ENCODE data around the gene SV2C. TPM values are rescaled to one million over a fixed set of nuclear protein-coding genes. Genes with fewer than 3 reads are reported as not detected.

Gene SV2C
- total and polyA plus RNA-seq, 11 donors: 0.12 to 0.29 (median 0.20) TPM; not detected in 5

DNA sequence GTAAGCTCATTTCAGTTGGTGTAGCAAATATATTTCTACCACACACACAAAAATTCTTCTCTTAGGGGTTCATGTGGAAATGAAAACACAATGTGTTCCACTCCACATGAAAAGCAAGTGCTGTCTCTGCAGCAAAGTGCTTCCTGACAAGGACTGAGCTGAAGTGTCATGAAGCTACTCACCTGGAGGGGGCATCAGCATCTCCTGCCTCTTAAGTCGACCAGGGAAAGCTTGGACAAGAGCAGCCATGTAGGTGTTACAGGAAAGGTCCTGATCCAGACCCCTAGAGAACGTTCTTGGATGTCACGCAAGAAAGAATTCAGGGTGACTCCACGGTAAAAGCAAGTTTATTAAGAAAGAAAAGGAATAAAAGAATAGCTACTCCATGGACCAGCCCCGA is 62.8 kb downstream of the SV2C start:
- no peaks in the 10 kb centered on the region for H3K36me3 ChIP-seq
- WGBS, 4 donors: 69 to 84% (median 72%) methylated on average over 5 of the region's 5 CpGs
- H3K27me3 ChIP-seq: no peaks in the 10 kb centered on the region
- no peaks in the 10 kb centered on the region for H3K9me3 ChIP-seq
- TF ChIP-seq, protein P1, sequence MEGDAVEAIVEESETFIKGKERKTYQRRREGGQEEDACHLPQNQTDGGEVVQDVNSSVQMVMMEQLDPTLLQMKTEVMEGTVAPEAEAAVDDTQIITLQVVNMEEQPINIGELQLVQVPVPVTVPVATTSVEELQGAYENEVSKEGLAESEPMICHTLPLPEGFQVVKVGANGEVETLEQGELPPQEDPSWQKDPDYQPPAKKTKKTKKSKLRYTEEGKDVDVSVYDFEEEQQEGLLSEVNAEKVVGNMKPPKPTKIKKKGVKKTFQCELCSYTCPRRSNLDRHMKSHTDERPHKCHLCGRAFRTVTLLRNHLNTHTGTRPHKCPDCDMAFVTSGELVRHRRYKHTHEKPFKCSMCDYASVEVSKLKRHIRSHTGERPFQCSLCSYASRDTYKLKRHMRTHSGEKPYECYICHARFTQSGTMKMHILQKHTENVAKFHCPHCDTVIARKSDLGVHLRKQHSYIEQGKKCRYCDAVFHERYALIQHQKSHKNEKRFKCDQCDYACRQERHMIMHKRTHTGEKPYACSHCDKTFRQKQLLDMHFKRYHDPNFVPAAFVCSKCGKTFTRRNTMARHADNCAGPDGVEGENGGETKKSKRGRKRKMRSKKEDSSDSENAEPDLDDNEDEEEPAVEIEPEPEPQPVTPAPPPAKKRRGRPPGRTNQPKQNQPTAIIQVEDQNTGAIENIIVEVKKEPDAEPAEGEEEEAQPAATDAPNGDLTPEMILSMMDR (IDR thresholded peaks at IDR 0.05): no peak
- TF ChIP-seq POLR2A (IDR thresholded peaks at IDR 0.05): no peak
- H3K4me3 ChIP-seq: no peak overlapping the region
- intact Hi-C loops (cut with DNase I): no loop called here
- DNase-seq: no peak
- H3K4me1 ChIP-seq: no peaks in the 10 kb centered on the region
- no peak for ATAC-seq
- no peak overlapping the region for H3K27ac ChIP-seq

DNA sequence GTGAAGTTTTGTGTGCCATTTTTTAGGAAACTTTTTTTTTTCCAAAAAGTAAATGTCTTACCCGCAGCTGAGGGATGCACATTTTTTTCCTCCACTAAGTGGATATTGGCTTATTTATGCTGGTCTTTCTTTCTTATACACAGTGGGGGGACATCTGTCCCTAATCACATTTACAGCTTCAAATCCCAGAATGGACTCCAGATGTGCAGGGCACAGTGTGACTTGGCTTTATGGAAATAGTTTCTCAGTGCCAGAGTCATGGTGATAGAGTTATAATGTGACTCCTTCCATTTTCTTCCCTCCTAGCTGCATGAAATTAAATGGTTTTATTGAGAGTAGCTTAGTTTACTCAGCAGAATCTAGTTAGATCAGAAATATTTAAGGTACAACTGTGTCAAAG is 66.5 kb downstream of the SV2C start:
- intact Hi-C loops (cut with DNase I): no loop called here

DNA sequence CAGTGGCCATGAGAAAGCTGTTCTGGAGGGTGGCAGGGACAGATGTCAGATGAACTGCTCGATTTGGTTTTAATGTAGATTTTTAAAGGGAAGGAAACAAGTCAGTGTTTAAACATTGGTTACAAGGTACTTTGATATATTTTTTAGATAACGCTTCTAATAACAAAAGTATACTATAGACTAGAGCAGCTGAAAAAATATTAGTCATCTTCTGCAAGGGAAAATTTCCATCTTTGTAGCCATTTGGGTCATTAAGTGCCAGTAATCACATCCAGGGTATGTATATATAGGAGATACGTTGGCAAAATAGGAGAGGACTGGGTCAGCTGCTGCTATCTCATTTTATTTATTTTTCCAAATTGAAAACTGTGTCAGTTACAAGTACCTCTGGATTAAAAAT is 69.0 kb downstream of the SV2C start:
- TF ChIP-seq POLR2A (IDR thresholded peaks at IDR 0.05): no peak
- TF ChIP-seq, protein P1 (IDR thresholded peaks at IDR 0.05): no peak
- Histone ChIP-seq H3K36me3 (no peaks in the 10 kb centered on the region), H3K9me3 (peaks cover 0 to 6% (median 0%) of the 10 kb centered on the region in 12 donors), H3K27me3 (no peaks in the 10 kb centered on the region), H3K27ac (no peak overlapping the region), H3K4me3 (no peak overlapping the region), H3K4me1 (no peaks in the 10 kb centered on the region)
- no peak for ATAC-seq
- intact Hi-C loops (cut with DNase I): no loop called here
- DNase-seq: no peak
- 58 to 73% (median 69%) methylated on average over 3 of the region's 3 CpGs for WGBS, 4 donors

More for the DNA sequence above, 66.5 kb downstream of the SV2C start:
- Histone ChIP-seq H3K27me3 (no peaks in the 10 kb centered on the region), H3K9me3 (no peaks in the 10 kb centered on the region), H3K4me1 (no peaks in the 10 kb centered on the region), H3K36me3 (no peaks in the 10 kb centered on the region), H3K4me3 (no peak overlapping the region), H3K27ac (no peak overlapping the region)
- 40 to 89% (median 62%) methylated on average over 1 of the region's 1 CpG for WGBS, 4 donors
- ATAC-seq (no peak), DNase-seq (no peak)
- no peak for TF ChIP-seq POLR2A (IDR thresholded peaks at IDR 0.05)

DNA sequence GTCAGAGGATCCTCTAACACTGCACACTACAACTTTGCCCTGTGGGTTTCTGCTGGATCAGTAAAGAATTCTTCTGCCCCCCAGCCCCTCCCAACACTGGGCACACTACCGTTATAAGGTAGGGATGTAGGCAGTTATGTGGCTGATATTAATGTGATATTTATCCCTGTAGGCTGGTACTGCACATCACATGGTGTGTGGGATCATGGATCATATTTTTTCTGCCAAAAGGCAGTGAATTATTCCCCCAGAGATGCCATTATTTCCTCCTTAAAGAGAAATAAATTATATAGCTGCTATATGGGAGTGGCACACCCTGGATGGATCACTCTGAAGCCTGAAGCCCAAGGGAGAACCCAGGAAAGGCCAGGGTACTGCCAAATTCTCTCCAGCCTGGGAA is 69.5 kb downstream of the SV2C start:
- no peaks in the 10 kb centered on the region for H3K27me3 ChIP-seq
- DNase-seq (no peak), ATAC-seq (no peak)
- TF ChIP-seq, protein P1 (IDR thresholded peaks at IDR 0.05): no peak
- TF ChIP-seq POLR2A (IDR thresholded peaks at IDR 0.05): no peak
- intact Hi-C loops (cut with DNase I): no loop called here
- H3K36me3 ChIP-seq: no peaks in the 10 kb centered on the region
- no peaks in the 10 kb centered on the region for H3K4me1 ChIP-seq
- peaks cover 0 to 8% (median 0%) of the 10 kb centered on the region in 12 donors for H3K9me3 ChIP-seq
- 71 to 95% (median 84%) methylated on average over 1 of the region's 1 CpG for whole genome bisulfite sequencing, 4 donors
- no peak overlapping the region for H3K4me3 ChIP-seq
- H3K27ac ChIP-seq: no peak overlapping the region

DNA sequence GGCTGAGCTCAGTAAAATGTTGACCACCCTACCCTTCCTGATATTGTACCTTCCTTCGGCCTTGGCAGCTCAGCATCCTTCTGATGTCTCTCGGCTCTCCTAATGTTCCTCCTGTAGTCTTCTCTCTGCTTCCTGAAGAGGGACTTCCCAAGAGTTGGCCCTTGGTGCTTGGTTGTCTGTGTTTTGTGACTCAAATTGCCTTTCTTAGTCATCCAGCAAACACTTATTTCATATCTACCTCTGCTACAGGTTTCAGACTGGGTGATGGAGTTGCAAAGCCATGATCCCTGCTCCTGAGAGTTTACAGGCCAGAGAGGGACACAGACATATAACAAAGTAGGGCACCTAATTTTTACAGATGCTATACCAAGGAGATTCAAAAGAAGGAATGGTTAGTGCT is 70.1 kb downstream of the SV2C start:
- TF ChIP-seq POLR2A (IDR thresholded peaks at IDR 0.05): no peak
- TF ChIP-seq, protein P1 (IDR thresholded peaks at IDR 0.05): no peak
- Histone ChIP-seq H3K9me3 (peaks cover 0 to 8% (median 0%) of the 10 kb centered on the region in 12 donors), H3K4me3 (no peak overlapping the region), H3K4me1 (no peaks in the 10 kb centered on the region), H3K36me3 (no peaks in the 10 kb centered on the region), H3K27ac (no peak overlapping the region), H3K27me3 (no peaks in the 10 kb centered on the region)
- DNase-seq: no peak
- no peak for ATAC-seq
- 61 to 89% (median 77%) methylated on average over 2 of the region's 2 CpGs for WGBS, 4 donors
- intact Hi-C loops (cut with DNase I): no loop called here

Data from heart left ventricle (tissue), 16 donors.